ENCODE data around the gene RSBN1.
"Not testable (repeated sequence)": the region's sequence is repeated elsewhere in the genome, so short reads cannot be mapped to it uniquely, and the experiment has no call there.

Gene RSBN1

GRCh38 chr1:113811888-113812660 lies at the start of gene RSBN1:
Gene RSBN1 (minus strand): TSS chr1:113812476. CDS start chr1:113812412, 64 bp downstream.
- FAIRE-seq = peak; percentile 96
- peak; percentile 88 for DNase-seq (ENCODE audit: extremely low spot score, insufficient read length, low read depth)

- FAIRE-seq (no peak), DNase-seq (ENCODE audit: extremely low spot score, insufficient read length, low read depth) (no peak)
Measured at GRCh38 chr1:113861641-113862040, 49.4 kb upstream of the RSBN1 start.

GRCh38 chr1:113860891-113861290 lies 48.6 kb upstream of the RSBN1 start:
- FAIRE-seq (no peak), DNase-seq (ENCODE audit: extremely low spot score, insufficient read length, low read depth) (no peak)

GRCh38 chr1:113859478-113860175 lies 47.4 kb upstream of the RSBN1 start:
- DNase-seq (ENCODE audit: extremely low spot score, insufficient read length, low read depth) (no peak), FAIRE-seq (peak; percentile 88)

- FAIRE-seq = no peak
- no peak for DNase-seq (ENCODE audit: extremely low spot score, insufficient read length, low read depth)
Measured at GRCh38 chr1:113858982-113859381, 46.7 kb upstream of the RSBN1 start.

GRCh38 chr1:113858418-113858817 lies 46.1 kb upstream of the RSBN1 start:
- no peak for DNase-seq (ENCODE audit: extremely low spot score, insufficient read length, low read depth)
- peak; percentile 9 for FAIRE-seq

GRCh38 chr1:113857776-113858175 lies 45.5 kb upstream of the RSBN1 start:
- FAIRE-seq (no peak), DNase-seq (ENCODE audit: extremely low spot score, insufficient read length, low read depth) (no peak)

GRCh38 chr1:113856401-113856790 lies 44.1 kb upstream of the RSBN1 start:
- FAIRE-seq = no peak

GRCh38 chr1:113855630-113856400 lies 43.5 kb upstream of the RSBN1 start:
- FAIRE-seq = no peak
- DNase-seq (ENCODE audit: extremely low spot score, insufficient read length, low read depth) = no peak

More at GRCh38 chr1:113856401-113856790, 44.1 kb upstream of the RSBN1 start:
- no peak for DNase-seq (ENCODE audit: extremely low spot score, insufficient read length, low read depth)

- FAIRE-seq (no peak), DNase-seq (ENCODE audit: extremely low spot score, insufficient read length, low read depth) (no peak)
Measured at GRCh38 chr1:113854234-113854633, 42.0 kb upstream of the RSBN1 start.

GRCh38 chr1:113852694-113853093 lies 40.4 kb upstream of the RSBN1 start:
- not testable (repeated sequence) for FAIRE-seq; DNase-seq (ENCODE audit: extremely low spot score, insufficient read length, low read depth)

GRCh38 chr1:113850127-113850796 lies 38.0 kb upstream of the RSBN1 start:
- FAIRE-seq = no peak
- no peak for DNase-seq (ENCODE audit: extremely low spot score, insufficient read length, low read depth)

- FAIRE-seq (no peak), DNase-seq (ENCODE audit: extremely low spot score, insufficient read length, low read depth) (no peak)
Measured at GRCh38 chr1:113849072-113849471, 36.8 kb upstream of the RSBN1 start.

- DNase-seq (ENCODE audit: extremely low spot score, insufficient read length, low read depth) (no peak), FAIRE-seq (no peak)
Measured at GRCh38 chr1:113846391-113847035, 34.2 kb upstream of the RSBN1 start.

GRCh38 chr1:113836534-113836933 lies 24.3 kb upstream of the RSBN1 start:
- DNase-seq (ENCODE audit: extremely low spot score, insufficient read length, low read depth) (no peak), FAIRE-seq (no peak)

- FAIRE-seq (peak; percentile 15), DNase-seq (ENCODE audit: extremely low spot score, insufficient read length, low read depth) (peak; percentile 20)
Measured at GRCh38 chr1:113835686-113836290, 23.5 kb upstream of the RSBN1 start.

GRCh38 chr1:113834716-113835115 lies 22.4 kb upstream of the RSBN1 start:
- FAIRE-seq (no peak), DNase-seq (ENCODE audit: extremely low spot score, insufficient read length, low read depth) (no peak)

- FAIRE-seq = no peak
- DNase-seq (ENCODE audit: extremely low spot score, insufficient read length, low read depth) = no peak
Measured at GRCh38 chr1:113830039-113830438, 17.8 kb upstream of the RSBN1 start.

GRCh38 chr1:113821916-113822315 lies 9.6 kb upstream of the RSBN1 start:
- DNase-seq (ENCODE audit: extremely low spot score, insufficient read length, low read depth) (no peak), FAIRE-seq (no peak)
